NCI-H2171 treated with DMSO at 0.1 percent for 48 hours (cell line): ENCODE results near the gene ROCK2.
"Not testable (repeated sequence)": the region's sequence is repeated elsewhere in the genome, so short reads cannot be mapped to it uniquely, and the experiment has no call there.

Experiments
- DNase-seq: peaks from one replicate; lab custom pipeline; 2025; lab: John Stamatoyannopoulos, UW

Gene ROCK2

GRCh38 chr2:11179196-11179595 lies 165.2 kb downstream of the ROCK2 start:
- no peak for DNase-seq

GRCh38 chr2:11177871-11178690 lies 166.4 kb downstream of the ROCK2 start:
- peak; percentile 22 for DNase-seq

GRCh38 chr2:11175293-11175795 lies 169.1 kb downstream of the ROCK2 start:
- no peak for DNase-seq

GRCh38 chr2:11174222-11174621 lies 170.2 kb downstream of the ROCK2 start:
- DNase-seq, result no peak

- DNase-seq, result no peak
Measured at GRCh38 chr2:11169333-11169732, 175.1 kb downstream of the ROCK2 start.

GRCh38 chr2:11168488-11168887 lies 175.9 kb downstream of the ROCK2 start:
- no peak for DNase-seq

GRCh38 chr2:11166476-11166875 lies 178.0 kb downstream of the ROCK2 start:
- DNase-seq, result no peak

- not testable (repeated sequence) for DNase-seq
Measured at GRCh38 chr2:11165046-11165445, 179.4 kb downstream of the ROCK2 start.

GRCh38 chr2:11163439-11164317 lies 180.8 kb downstream of the ROCK2 start:
- DNase-seq, result no peak

- DNase-seq, result no peak
Measured at GRCh38 chr2:11161747-11162146, 182.7 kb downstream of the ROCK2 start.

- no peak for DNase-seq
Measured at GRCh38 chr2:11160731-11161455, 183.5 kb downstream of the ROCK2 start.

- DNase-seq, result no peak
Measured at GRCh38 chr2:11160256-11160655, 184.2 kb downstream of the ROCK2 start.

- DNase-seq, result no peak
Measured at GRCh38 chr2:11159574-11160170, 184.8 kb downstream of the ROCK2 start.

- DNase-seq, result no peak
Measured at GRCh38 chr2:11158916-11159573, 185.4 kb downstream of the ROCK2 start.

- no peak for DNase-seq
Measured at GRCh38 chr2:11157731-11158130, 186.7 kb downstream of the ROCK2 start.

GRCh38 chr2:11157296-11157695 lies 187.1 kb downstream of the ROCK2 start:
- DNase-seq, result no peak

- DNase-seq, result no peak
Measured at GRCh38 chr2:11156396-11157075, 187.9 kb downstream of the ROCK2 start.

GRCh38 chr2:11155381-11156035 lies 188.9 kb downstream of the ROCK2 start, which contains the start of gene SLC66A3:
Gene SLC66A3, plus strand, starts transcription at chr2:11155467. Its CDS starts 80 bp downstream, at chr2:11155547.
- peak; percentile 95 for DNase-seq

GRCh38 chr2:11154923-11155380 lies 189.5 kb downstream of the ROCK2 start:
- DNase-seq, result peak; percentile 95
